ENCODE measurements around the gene CDC5L.

The CDC5L gene

DNA sequence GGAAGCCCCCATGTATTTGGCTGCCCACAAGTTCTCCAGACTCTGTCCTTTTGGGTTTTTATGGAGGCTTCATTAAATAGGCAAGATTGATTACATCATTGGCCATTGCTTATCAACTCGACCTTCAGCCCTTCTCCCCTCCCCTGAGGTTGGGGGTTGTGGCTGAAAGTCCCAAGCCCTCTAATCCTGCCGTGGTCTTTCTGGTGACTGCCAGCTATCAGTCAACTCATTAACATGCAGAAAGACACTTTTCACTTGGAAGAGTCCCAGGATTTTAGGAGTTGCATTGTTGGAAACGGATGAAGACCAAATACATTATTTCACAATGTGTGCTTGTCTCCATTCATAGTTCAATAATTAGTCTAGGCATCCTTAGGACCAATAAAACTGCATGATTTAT is 9.5 kb downstream of the CDC5L start:
- Histone ChIP-seq H3K79me2 (ENCODE audit: insufficient read depth, low read length) (peaks cover 69% of the 10 kb centered on the region), H3K36me3 (ENCODE audit: insufficient read depth, low read length) (peaks cover 89% of the 10 kb centered on the region), H4K20me1 (ENCODE audit: insufficient read depth, low read length, poor library complexity, severe bottlenecking) (peaks cover 39% of the 10 kb centered on the region), H3K9me2 (replicated peaks; ENCODE audit: low read depth, low read length) (no peaks in the 10 kb centered on the region), H3K4me3 (ENCODE audit: low read length, poor library complexity, severe bottlenecking) (no peak overlapping the region), H3K4me1 (ENCODE audit: insufficient read depth, low read length, poor library complexity, severe bottlenecking) (peaks cover 15% of the 10 kb centered on the region), H2AFZ (ENCODE audit: low read length) (no peak overlapping the region), H3F3A (ENCODE audit: low read depth) (no peaks in the 10 kb centered on the region), H3K4me2 (ENCODE audit: low read depth, low read length, poor library complexity, severe bottlenecking) (peak overlapping the region; percentile 4), H3K9me3 (ENCODE audit: insufficient read depth, low read depth, low read length) (no peaks in the 10 kb centered on the region), H3K27me3 (ENCODE audit: insufficient read depth, low read length, poor library complexity, severe bottlenecking) (no peaks in the 10 kb centered on the region), H3K9ac (ENCODE audit: low read depth, low read length, poor library complexity, severe bottlenecking) (no peak overlapping the region)
- TF ChIP-seq, protein P1, sequence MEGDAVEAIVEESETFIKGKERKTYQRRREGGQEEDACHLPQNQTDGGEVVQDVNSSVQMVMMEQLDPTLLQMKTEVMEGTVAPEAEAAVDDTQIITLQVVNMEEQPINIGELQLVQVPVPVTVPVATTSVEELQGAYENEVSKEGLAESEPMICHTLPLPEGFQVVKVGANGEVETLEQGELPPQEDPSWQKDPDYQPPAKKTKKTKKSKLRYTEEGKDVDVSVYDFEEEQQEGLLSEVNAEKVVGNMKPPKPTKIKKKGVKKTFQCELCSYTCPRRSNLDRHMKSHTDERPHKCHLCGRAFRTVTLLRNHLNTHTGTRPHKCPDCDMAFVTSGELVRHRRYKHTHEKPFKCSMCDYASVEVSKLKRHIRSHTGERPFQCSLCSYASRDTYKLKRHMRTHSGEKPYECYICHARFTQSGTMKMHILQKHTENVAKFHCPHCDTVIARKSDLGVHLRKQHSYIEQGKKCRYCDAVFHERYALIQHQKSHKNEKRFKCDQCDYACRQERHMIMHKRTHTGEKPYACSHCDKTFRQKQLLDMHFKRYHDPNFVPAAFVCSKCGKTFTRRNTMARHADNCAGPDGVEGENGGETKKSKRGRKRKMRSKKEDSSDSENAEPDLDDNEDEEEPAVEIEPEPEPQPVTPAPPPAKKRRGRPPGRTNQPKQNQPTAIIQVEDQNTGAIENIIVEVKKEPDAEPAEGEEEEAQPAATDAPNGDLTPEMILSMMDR (conservative IDR thresholded peaks at IDR 0.05; ENCODE audit: low read length) = no peak
- TF ChIP-seq EZH2phosphoT487 (IDR thresholded peaks at IDR 0.05; ENCODE audit: borderline replicate concordance) = no peak

- no peaks in the 10 kb centered on the region for H3K9me3 ChIP-seq (ENCODE audit: insufficient read depth, low read depth, low read length)
- H4K20me1 ChIP-seq (ENCODE audit: insufficient read depth, low read length, poor library complexity, severe bottlenecking) = peaks cover 37% of the 10 kb centered on the region
- H3K36me3 ChIP-seq (ENCODE audit: insufficient read depth, low read length) = peaks cover 86% of the 10 kb centered on the region
- H3K79me2 ChIP-seq (ENCODE audit: insufficient read depth, low read length) = peaks cover 67% of the 10 kb centered on the region
- no peaks in the 10 kb centered on the region for H3F3A ChIP-seq (ENCODE audit: low read depth)
- no peaks in the 10 kb centered on the region for H3K9me2 ChIP-seq (replicated peaks; ENCODE audit: low read depth, low read length)
- TF ChIP-seq, protein P1 (conservative IDR thresholded peaks at IDR 0.05; ENCODE audit: low read length) = peak; percentile 32; the same call in 1 of the 2 replicates
- TF ChIP-seq EZH2phosphoT487 (IDR thresholded peaks at IDR 0.05; ENCODE audit: borderline replicate concordance) = no peak
- H3K4me1 ChIP-seq (ENCODE audit: insufficient read depth, low read length, poor library complexity, severe bottlenecking) = peaks cover 15% of the 10 kb centered on the region
- H3K4me2 ChIP-seq (ENCODE audit: low read depth, low read length, poor library complexity, severe bottlenecking) = peak overlapping the region; percentile 4
- H2AFZ ChIP-seq (ENCODE audit: low read length) = no peak overlapping the region
- no peak overlapping the region for H3K9ac ChIP-seq (ENCODE audit: low read depth, low read length, poor library complexity, severe bottlenecking)
- H3K4me3 ChIP-seq (ENCODE audit: low read length, poor library complexity, severe bottlenecking) = no peak overlapping the region
- H3K27me3 ChIP-seq (ENCODE audit: insufficient read depth, low read length, poor library complexity, severe bottlenecking) = no peaks in the 10 kb centered on the region
These were observed 10.1 kb downstream of the CDC5L start for GRCh38 chr6:44397424-44398164.

GRCh38 chr6:44399991-44400390 is 12.5 kb downstream of the CDC5L start:
- H3F3A ChIP-seq (ENCODE audit: low read depth) = no peaks in the 10 kb centered on the region
- H3K4me1 ChIP-seq (ENCODE audit: insufficient read depth, low read length, poor library complexity, severe bottlenecking) = peaks cover 15% of the 10 kb centered on the region
- no peak overlapping the region for H3K9ac ChIP-seq (ENCODE audit: low read depth, low read length, poor library complexity, severe bottlenecking)
- peaks cover 70% of the 10 kb centered on the region for H3K79me2 ChIP-seq (ENCODE audit: insufficient read depth, low read length)
- no peaks in the 10 kb centered on the region for H3K27me3 ChIP-seq (ENCODE audit: insufficient read depth, low read length, poor library complexity, severe bottlenecking)
- H3K36me3 ChIP-seq (ENCODE audit: insufficient read depth, low read length) = peaks cover 87% of the 10 kb centered on the region
- TF ChIP-seq, protein P1 (conservative IDR thresholded peaks at IDR 0.05; ENCODE audit: low read length) = no peak
- no peak for TF ChIP-seq EZH2phosphoT487 (IDR thresholded peaks at IDR 0.05; ENCODE audit: borderline replicate concordance)
- H3K4me2 ChIP-seq (ENCODE audit: low read depth, low read length, poor library complexity, severe bottlenecking) = no peak overlapping the region
- no peaks in the 10 kb centered on the region for H3K9me2 ChIP-seq (replicated peaks; ENCODE audit: low read depth, low read length)
- H2AFZ ChIP-seq (ENCODE audit: low read length) = no peak overlapping the region
- H3K4me3 ChIP-seq (ENCODE audit: low read length, poor library complexity, severe bottlenecking) = no peak overlapping the region
- peaks cover 46% of the 10 kb centered on the region for H4K20me1 ChIP-seq (ENCODE audit: insufficient read depth, low read length, poor library complexity, severe bottlenecking)
- H3K9me3 ChIP-seq (ENCODE audit: insufficient read depth, low read depth, low read length) = no peaks in the 10 kb centered on the region
